ENCODE results near the gene SYCP3. TPM values are rescaled to one million over a fixed set of nuclear protein-coding genes. Genes with fewer than 3 reads are reported as not detected.

SYCP3 gene
- polyA plus RNA-seq, 1 donor (not counting 4 experiments of a cell fraction or from before 2014, with no cell fraction given): 0.16 TPM

- Histone ChIP-seq H3K9ac (ENCODE audit: control insufficient read depth, extremely low read depth, insufficient read depth, low read length) (no peak overlapping the region), H3K4me3 (ENCODE audit: control insufficient read depth in 2 of 3, extremely low read depth in 1 of 3, insufficient read depth in 2 of 3, low read depth in 1 of 3, low read length in 3 of 3) (no peak overlapping the region), H4K20me1 (ENCODE audit: control insufficient read depth, extremely low read depth, insufficient read depth, low read length) (no peaks in the 10 kb centered on the region), H3K79me2 (ENCODE audit: control insufficient read depth, insufficient read depth, low read length) (no peaks in the 10 kb centered on the region), H3K4me2 (ENCODE audit: control insufficient read depth, extremely low read depth, insufficient read depth, low read depth, low read length) (no peak overlapping the region), H3K27me3 (ENCODE audit: control insufficient read depth, extremely low read depth, insufficient read depth, low read length) (no peaks in the 10 kb centered on the region), H3K27ac (ENCODE audit: control insufficient read depth, insufficient read depth, low read length) (no peak overlapping the region), H3K36me3 (ENCODE audit: control insufficient read depth in 2 of 2, extremely low read depth in 1 of 2, insufficient read depth in 2 of 2, low read length in 2 of 2) (peaks cover 7 to 11% of the 10 kb centered on the region in 2 experiments), H3K9me3 (ENCODE audit: control insufficient read depth, low read depth, low read length) (no peaks in the 10 kb centered on the region), H3K9me1 (ENCODE audit: control insufficient read depth, extremely low read depth, insufficient read depth, low read length) (no peaks in the 10 kb centered on the region), H3K4me1 (ENCODE audit: control insufficient read depth, extremely low read depth, insufficient read depth, low read length) (no peaks in the 10 kb centered on the region), H2AFZ (ENCODE audit: control insufficient read depth, low read length) (no peak overlapping the region)
- TF ChIP-seq, protein P1, sequence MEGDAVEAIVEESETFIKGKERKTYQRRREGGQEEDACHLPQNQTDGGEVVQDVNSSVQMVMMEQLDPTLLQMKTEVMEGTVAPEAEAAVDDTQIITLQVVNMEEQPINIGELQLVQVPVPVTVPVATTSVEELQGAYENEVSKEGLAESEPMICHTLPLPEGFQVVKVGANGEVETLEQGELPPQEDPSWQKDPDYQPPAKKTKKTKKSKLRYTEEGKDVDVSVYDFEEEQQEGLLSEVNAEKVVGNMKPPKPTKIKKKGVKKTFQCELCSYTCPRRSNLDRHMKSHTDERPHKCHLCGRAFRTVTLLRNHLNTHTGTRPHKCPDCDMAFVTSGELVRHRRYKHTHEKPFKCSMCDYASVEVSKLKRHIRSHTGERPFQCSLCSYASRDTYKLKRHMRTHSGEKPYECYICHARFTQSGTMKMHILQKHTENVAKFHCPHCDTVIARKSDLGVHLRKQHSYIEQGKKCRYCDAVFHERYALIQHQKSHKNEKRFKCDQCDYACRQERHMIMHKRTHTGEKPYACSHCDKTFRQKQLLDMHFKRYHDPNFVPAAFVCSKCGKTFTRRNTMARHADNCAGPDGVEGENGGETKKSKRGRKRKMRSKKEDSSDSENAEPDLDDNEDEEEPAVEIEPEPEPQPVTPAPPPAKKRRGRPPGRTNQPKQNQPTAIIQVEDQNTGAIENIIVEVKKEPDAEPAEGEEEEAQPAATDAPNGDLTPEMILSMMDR (optimal IDR thresholded peaks at IDR 0.05 in 1 of 3, IDR thresholded peaks at IDR 0.05 in 1 of 3, conservative IDR thresholded peaks at IDR 0.05 in 1 of 3; ENCODE audit: extremely low read depth in 1 of 3, insufficient read depth in 2 of 3, low read length in 3 of 3): no peak
- TF ChIP-seq EZH2 (IDR thresholded peaks at IDR 0.05; ENCODE audit: low read length): no peak
- FAIRE-seq (no peak), DNase-seq (ENCODE audit: low read depth, low spot score) (no peak)
- dilution Hi-C loops (cut with MboI; ENCODE audit: extremely low pct_ligation_motif_present, low sequenced_read_pairs): no loop called here
These were observed 6.9 kb upstream of the SYCP3 start for GRCh38 chr12:101746196-101746595.

DNA sequence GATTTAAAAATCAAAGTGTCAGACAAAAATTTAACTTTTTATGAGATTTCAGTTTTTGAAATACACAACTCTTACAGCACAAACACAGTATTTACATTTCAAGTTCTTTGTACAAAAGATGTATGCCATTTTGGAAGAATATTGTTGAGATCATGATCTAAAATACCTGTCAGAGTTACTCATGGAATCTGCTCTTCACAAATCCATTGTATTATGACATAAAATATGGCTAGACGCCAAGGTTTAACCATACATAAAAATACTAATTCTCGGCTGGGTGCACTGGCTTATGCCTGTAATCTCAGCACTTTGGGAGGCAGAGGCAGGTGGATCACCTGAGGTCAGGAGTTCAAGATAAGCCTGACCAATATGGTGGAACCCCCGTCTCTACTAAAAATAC, 6.2 kb upstream of the SYCP3 start:
- DNase-seq (ENCODE audit: low read depth, low spot score) (no peak), FAIRE-seq (no peak)
- Histone ChIP-seq H3K79me2 (ENCODE audit: control insufficient read depth, insufficient read depth, low read length) (no peaks in the 10 kb centered on the region), H3K4me2 (ENCODE audit: control insufficient read depth, extremely low read depth, insufficient read depth, low read depth, low read length) (no peak overlapping the region), H3K27me3 (ENCODE audit: control insufficient read depth, extremely low read depth, insufficient read depth, low read length) (no peaks in the 10 kb centered on the region), H3K9ac (ENCODE audit: control insufficient read depth, extremely low read depth, insufficient read depth, low read length) (no peak overlapping the region), H3K27ac (ENCODE audit: control insufficient read depth, insufficient read depth, low read length) (no peak overlapping the region), H4K20me1 (ENCODE audit: control insufficient read depth, extremely low read depth, insufficient read depth, low read length) (no peaks in the 10 kb centered on the region), H3K9me1 (ENCODE audit: control insufficient read depth, extremely low read depth, insufficient read depth, low read length) (no peaks in the 10 kb centered on the region), H3K9me3 (ENCODE audit: control insufficient read depth, low read depth, low read length) (no peaks in the 10 kb centered on the region), H3K36me3 (ENCODE audit: control insufficient read depth in 2 of 2, extremely low read depth in 1 of 2, insufficient read depth in 2 of 2, low read length in 2 of 2) (peaks cover 7 to 11% of the 10 kb centered on the region in 2 experiments), H2AFZ (ENCODE audit: control insufficient read depth, low read length) (no peak overlapping the region), H3K4me1 (ENCODE audit: control insufficient read depth, extremely low read depth, insufficient read depth, low read length) (no peaks in the 10 kb centered on the region), H3K4me3 (ENCODE audit: control insufficient read depth in 2 of 3, extremely low read depth in 1 of 3, insufficient read depth in 2 of 3, low read depth in 1 of 3, low read length in 3 of 3) (no peak overlapping the region)
- dilution Hi-C loops (cut with MboI; ENCODE audit: extremely low pct_ligation_motif_present, low sequenced_read_pairs): no loop called here
- TF ChIP-seq, protein P1 (optimal IDR thresholded peaks at IDR 0.05 in 1 of 3, IDR thresholded peaks at IDR 0.05 in 1 of 3, conservative IDR thresholded peaks at IDR 0.05 in 1 of 3; ENCODE audit: extremely low read depth in 1 of 3, insufficient read depth in 2 of 3, low read length in 3 of 3): no peak
- TF ChIP-seq EZH2 (IDR thresholded peaks at IDR 0.05; ENCODE audit: low read length): no peak

All from keratinocyte (primary cell).